Measurements from ENCODE around the gene PCDHGB1.
"Not testable (repeated sequence)": the region's sequence is repeated elsewhere in the genome, so short reads cannot be mapped to it uniquely, and the experiment has no call there.

The PCDHGB1 gene

GRCh38 chr5:141384471-141385267 lies 34.8 kb downstream of the PCDHGB1 start:
- no peak for DNase-seq

DNA sequence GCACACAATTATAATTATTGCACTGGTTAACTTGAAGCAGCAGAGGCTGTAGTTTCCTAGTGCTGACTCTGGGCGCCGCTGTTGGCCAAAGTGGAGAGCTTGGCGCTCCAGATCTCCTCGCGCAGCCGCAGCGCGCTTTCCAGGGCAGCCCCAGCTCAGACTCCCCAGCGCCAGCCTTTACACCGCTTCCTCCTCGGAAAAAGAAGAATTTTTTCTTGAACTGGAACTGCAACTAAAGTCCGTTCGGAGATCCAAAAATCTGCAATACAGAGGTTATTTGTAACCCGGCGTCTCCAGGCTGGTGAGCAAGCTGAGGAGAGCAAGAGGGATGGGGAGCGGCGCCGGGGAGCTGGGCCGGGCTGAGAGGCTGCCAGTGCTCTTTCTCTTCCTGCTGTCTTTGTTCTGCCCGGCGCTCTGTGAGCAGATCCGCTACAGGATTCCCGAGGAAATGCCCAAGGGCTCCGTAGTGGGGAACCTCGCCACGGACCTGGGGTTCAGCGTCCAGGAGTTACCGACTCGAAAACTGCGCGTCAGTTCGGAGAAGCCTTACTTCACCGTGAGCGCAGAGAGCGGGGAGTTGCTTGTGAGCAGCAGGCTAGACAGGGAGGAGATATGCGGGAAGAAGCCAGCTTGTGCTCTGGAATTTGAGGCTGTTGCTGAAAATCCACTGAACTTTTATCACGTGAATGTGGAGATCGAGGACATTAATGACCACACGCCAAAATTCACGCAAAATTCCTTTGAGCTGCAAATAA lies 37.8 kb downstream of the PCDHGB1 start, which contains the start of gene PCDHGB4:
Gene PCDHGB4, plus strand, starts transcription at position 142 of the 755 bp plus-strand sequence. Its CDS starts 187 bp downstream, at position 329.
- peak; percentile 38 for DNase-seq

DNA sequence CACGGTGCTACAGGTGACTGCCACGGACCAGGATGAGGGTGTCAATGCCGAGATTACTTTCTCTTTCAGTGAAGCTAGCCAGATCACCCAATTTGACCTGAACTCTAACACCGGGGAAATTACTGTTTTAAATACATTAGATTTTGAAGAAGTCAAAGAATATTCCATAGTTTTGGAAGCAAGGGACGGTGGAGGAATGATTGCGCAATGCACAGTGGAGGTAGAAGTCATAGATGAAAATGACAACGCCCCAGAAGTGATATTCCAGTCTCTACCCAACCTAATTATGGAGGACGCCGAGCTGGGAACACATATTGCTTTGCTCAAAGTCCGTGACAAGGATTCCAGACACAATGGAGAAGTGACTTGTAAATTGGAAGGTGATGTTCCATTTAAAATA lies 38.8 kb downstream of the PCDHGB1 start:
- no peak for DNase-seq

DNA sequence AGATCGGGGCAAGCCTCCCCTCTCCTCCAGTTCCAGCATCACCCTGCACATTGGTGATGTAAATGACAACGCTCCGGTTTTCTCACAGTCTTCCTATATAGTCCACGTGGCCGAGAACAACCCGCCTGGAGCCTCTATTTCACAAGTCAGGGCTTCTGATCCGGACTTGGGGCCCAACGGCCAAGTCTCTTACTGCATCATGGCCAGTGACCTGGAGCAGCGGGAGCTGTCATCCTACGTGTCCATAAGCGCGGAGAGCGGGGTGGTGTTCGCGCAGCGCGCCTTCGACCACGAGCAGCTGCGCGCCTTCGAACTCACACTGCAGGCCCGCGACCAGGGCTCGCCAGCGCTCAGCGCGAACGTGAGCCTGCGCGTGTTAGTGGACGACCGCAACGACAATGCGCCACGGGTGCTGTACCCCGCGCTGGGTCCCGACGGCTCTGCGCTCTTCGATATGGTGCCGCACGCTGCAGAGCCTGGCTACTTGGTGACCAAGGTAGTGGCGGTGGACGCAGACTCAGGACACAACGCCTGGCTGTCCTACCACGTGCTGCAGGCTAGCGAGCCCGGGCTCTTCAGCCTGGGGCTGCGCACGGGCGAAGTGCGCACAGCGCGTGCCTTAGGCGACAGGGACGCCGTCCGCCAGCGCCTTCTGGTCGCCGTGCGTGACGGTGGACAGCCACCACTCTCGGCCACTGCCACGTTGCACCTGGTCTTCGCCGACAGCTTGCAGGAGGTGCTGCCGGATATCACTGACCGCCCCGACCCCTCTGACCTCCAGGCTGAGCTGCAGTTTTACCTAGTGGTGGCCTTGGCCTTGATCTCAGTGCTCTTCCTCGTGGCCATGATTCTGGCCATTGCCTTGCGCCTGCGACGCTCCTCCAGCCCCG lies 39.5 kb downstream of the PCDHGB1 start:
- no peak for DNase-seq

DNA sequence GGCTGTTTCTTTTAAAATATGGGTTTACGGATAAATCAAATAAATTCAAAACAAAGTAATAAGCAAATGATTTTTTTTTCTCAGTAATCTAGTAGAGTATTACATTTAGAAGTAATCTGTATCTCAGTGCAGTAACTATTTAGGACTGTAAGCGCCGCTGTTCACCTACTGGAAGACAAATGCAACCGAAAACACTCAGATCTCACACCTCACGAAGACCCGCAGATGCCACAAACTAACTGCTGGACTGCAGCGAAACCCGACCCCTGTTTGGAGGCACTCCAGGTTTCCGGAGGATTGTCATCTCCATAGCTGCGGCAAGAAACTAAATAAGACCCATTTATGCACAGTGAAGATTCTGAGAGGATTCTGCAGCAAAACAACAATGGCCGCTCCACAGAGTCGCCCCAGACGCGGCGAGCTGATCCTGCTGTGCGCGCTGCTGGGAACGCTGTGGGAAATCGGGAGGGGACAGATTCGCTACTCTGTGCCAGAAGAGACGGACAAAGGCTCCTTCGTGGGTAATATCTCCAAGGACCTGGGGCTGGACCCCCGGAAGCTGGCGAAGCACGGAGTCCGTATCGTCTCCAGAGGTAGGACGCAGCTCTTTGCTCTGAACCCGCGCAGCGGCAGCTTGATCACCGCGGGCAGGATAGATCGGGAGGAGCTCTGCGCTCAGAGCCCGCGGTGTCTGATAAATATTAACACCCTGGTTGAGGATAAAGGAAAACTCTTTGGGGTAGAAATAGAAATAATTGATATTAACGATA lies 42.7 kb downstream of the PCDHGB1 start, which contains the start of gene PCDHGA8:
Gene PCDHGA8, plus strand, starts transcription at position 205 of the 770 bp plus-strand sequence. Its CDS starts 181 bp downstream, at position 386.
- DNase-seq, result no peak

DNA sequence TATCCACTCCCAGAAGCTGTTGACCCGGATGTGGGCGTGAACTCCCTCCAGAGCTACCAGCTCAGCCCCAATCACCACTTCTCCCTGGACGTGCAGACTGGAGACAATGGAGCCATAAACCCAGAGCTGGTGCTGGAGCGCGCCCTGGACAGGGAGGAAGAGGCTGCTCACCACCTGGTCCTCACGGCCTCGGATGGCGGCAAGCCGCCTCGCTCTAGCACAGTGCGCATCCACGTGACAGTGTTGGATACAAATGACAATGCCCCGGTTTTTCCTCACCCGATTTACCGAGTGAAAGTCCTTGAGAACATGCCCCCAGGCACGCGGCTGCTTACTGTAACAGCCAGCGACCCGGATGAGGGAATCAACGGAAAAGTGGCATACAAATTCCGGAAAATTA lies 43.4 kb downstream of the PCDHGB1 start:
- no peak for DNase-seq

GRCh38 chr5:141394401-141395187 lies 44.7 kb downstream of the PCDHGB1 start:
- not testable (repeated sequence) for DNase-seq

DNA sequence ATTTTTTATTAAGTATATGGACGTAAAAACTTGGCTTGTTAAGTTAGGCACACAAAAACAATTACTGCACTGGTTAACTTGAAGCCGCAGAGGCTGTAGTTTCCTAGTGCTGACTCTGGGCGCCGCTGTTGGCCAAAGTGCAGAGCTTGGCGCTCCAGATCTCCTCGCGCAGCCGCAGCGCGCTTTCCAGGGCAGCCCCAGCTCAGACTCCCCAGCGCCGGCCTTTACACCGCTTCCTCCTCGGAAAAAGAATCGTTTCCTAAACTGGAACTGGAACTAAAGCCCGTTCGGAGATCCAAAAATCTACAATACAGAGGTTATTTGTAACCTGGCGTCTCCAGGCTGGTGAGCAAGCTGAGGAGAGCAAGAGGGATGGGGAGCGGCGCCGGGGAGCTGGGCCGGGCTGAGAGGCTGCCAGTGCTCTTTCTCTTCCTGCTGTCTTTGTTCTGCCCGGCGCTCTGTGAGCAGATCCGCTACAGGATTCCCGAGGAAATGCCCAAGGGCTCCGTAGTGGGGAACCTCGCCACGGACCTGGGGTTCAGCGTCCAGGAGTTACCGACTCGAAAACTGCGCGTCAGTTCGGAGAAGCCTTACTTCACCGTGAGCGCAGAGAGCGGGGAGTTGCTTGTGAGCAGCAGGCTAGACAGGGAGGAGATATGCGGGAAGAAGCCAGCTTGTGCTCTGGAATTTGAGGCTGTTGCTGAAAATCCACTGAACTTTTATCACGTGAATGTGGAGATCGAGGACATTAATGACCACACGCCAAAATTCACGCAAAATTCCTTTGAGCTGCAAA lies 48.1 kb downstream of the PCDHGB1 start, which contains the start of gene PCDHGB5:
Gene PCDHGB5, plus strand, starts transcription at position 192 of the 796 bp plus-strand sequence. Its CDS starts 181 bp downstream, at position 373.
- DNase-seq, result peak; percentile 46

DNA sequence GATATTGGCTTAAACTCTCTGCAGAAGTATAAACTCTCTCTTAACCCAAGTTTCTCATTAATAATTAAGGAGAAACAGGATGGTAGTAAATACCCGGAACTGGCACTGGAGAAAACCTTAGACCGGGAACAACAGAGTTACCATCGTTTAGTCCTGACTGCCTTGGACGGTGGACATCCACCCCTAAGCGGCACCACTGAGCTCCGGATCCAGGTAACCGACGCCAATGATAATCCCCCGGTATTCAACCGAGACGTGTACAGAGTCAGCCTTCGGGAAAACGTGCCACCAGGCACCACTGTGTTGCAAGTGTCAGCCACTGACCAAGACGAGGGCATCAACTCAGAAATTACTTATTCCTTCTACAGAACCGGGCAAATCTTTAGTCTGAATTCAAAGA lies 48.7 kb downstream of the PCDHGB1 start:
- no peak for DNase-seq

GRCh38 chr5:141399555-141400258 lies 49.8 kb downstream of the PCDHGB1 start:
- no peak for DNase-seq

Data from CD4-positive, alpha-beta T cell treated with Interleukin-6 for 4 hours (primary cell).